K562 (cell line): Measurements from ENCODE around the gene GIT2. TPM values are rescaled to one million over a fixed set of nuclear protein-coding genes. Genes with fewer than 3 reads are reported as not detected.

Source experiments
- CEBPZ ChIP-seq: fragments of 150-350 bp; IDR thresholded peaks from 2 replicates; pipeline ENCODE4 v1.6.1; 2014; ENCODE audit warnings: low read depth, mild to moderate bottlenecking, low read length, borderline replicate concordance
- NKRF ChIP-seq: fragments of 450-650 bp; IDR thresholded peaks from 2 replicates; pipeline ENCODE4 v1.6.1; 2016; ENCODE audit warnings: borderline replicate concordance
- NR4A1 ChIP-seq, 2 experiments: fragments of 250-450 bp in 1 of 2; fragments of 450-650 bp in 1 of 2; sonication (Bioruptor Pico) in 1 of 2; IDR thresholded peaks; 2 replicates each; pipeline versions ENCODE4 v1.4.0 to v1.6.1; 2016 to 2020; ENCODE audit warnings: mild to moderate bottlenecking in 2 of 2, missing compliant biosample characterization in 1 of 2, missing genetic modification characterization in 1 of 2, moderate library complexity in 1 of 2
- POLR2AphosphoS2 ChIP-seq: IDR thresholded peaks from 2 replicates; pipeline ENCODE4 v1.6.1; 2012; ENCODE audit warnings: low read length, improper control_type of control experiment
- ZNF23 ChIP-seq: fragments of 250-450 bp; sonication (Bioruptor Pico); IDR thresholded peaks from 2 replicates; pipeline ENCODE4 v1.4.0; 2020; ENCODE audit warnings: mild to moderate bottlenecking
- polyA plus RNA-seq, 8 experiments: library from polyadenylated mRNA; depleted of rRNA in 4 of 8; stranded (reverse) in 5 of 8; unstranded in 3 of 8; fragments of >200 nt; fragmentation: Nextera tagmentation in 2 of 8; fragmentation: Illumina TruSeq in 1 of 8; extraction: Ambion mirVana in 2 of 8; extraction: Trizol in 1 of 8; gene quantifications; 2 replicates each; pipeline versions ENCODE4 v1.2.1 to v1.2.3, GENCODE V29; 2011 to 2014; ENCODE audit warnings: inconsistent platforms in 1 of 8, missing spikeins in 1 of 8
- total RNA-seq, 7 experiments: library from RNA; depleted of rRNA in 6 of 7; stranded (reverse); fragments of >200 nt in 6 of 7; fragmentation: Illumina TruSeq in 2 of 7; extraction: Trizol in 2 of 7; gene quantifications; 2 replicates each; pipeline versions ENCODE4 v1.2.1 to v1.2.3, GENCODE V29; 2011 to 2021; ENCODE audit warnings: low replicate concordance in 1 of 7

GIT2 gene
- total and polyA plus RNA-seq, 9 of the 15 experiments (the other 6 are each of a cell fraction or from before 2014, with no cell fraction given), result 4.0 to 30.4 (median 23.5) TPM

GRCh38 chr12:109946913-109947312, 49.3 kb downstream of the GIT2 start (continued):
- TF ChIP-seq NR4A1 (CRISPR knock-in tag; IDR thresholded peaks at IDR 0.05), result no peak
- TF ChIP-seq NR4A1 (tag; IDR thresholded peaks at IDR 0.05), result no peak
- TF ChIP-seq CEBPZ, result no peak
- no peak for TF ChIP-seq POLR2AphosphoS2
- no peak for TF ChIP-seq ZNF23 (CRISPR knock-in tag)
- no peak for TF ChIP-seq NKRF
